Endodermal cell (in vitro differentiated cells): ENCODE results near the gene SYT17. TPM values are rescaled to one million over a fixed set of nuclear protein-coding genes. Genes with fewer than 3 reads are reported as not detected.
A peak's percentile ranks its signal among the peaks of the same experiment; 100 is the strongest.

ENCODE experiments used
- DNase-seq: peaks from one replicate; pipeline ENCODE4 v3.0.0-alpha.2; 2017
- H3K27ac ChIP-seq: 2 replicates; pipeline ENCODE4 v1.5.1; 2013; ENCODE audit warnings: mild to moderate bottlenecking, low read depth, low read length, moderate library complexity
- H3K27me3 ChIP-seq: 2 replicates; pipeline ENCODE4 v1.6.1; 2013; ENCODE audit warnings: mild to moderate bottlenecking, low read length, moderate library complexity; ENCODE audit not compliant: insufficient read depth, control insufficient read depth, poor library complexity, severe bottlenecking
- H3K36me3 ChIP-seq: 2 replicates; pipeline ENCODE4 v1.7.0; 2013; ENCODE audit warnings: mild to moderate bottlenecking, low read length, moderate library complexity; ENCODE audit not compliant: control insufficient read depth, insufficient read depth
- H3K4me1 ChIP-seq: one replicate; pipeline ENCODE4 v1.7.0; 2013; ENCODE audit warnings: low read length; ENCODE audit not compliant: control insufficient read depth, insufficient read depth
- H3K4me3 ChIP-seq: 2 replicates; pipeline ENCODE4 v1.5.1; 2013; ENCODE audit warnings: mild to moderate bottlenecking, low read length, moderate library complexity
- H3K9ac ChIP-seq: 2 replicates; pipeline ENCODE4 v1.6.1; 2013; ENCODE audit warnings: mild to moderate bottlenecking, low read length, moderate library complexity; ENCODE audit not compliant: poor library complexity, severe bottlenecking; ENCODE audit errors: extremely low read depth
- H3K9me3 ChIP-seq: 2 replicates; pipeline ENCODE4 v1.6.1; 2013; ENCODE audit warnings: mild to moderate bottlenecking, low read length, moderate library complexity; ENCODE audit not compliant: control insufficient read depth
- H3K27ac Mint-ChIP-seq: 2 replicates; pipeline ENCODE4 v1.8.0; 2020; ENCODE audit warnings: mixed read lengths
- H3K27me3 Mint-ChIP-seq: 2 replicates; pipeline ENCODE4 v1.8.0; 2021; ENCODE audit warnings: mild to moderate bottlenecking, mixed read lengths; ENCODE audit not compliant: insufficient read depth
- H3K36me3 Mint-ChIP-seq: 2 replicates; pipeline ENCODE4 v1.8.0; 2020; ENCODE audit warnings: low read depth, mixed read lengths
- H3K4me1 Mint-ChIP-seq: 2 replicates; pipeline ENCODE4 v1.8.0; 2020; ENCODE audit warnings: mixed read lengths
- H3K4me3 Mint-ChIP-seq: 2 replicates; pipeline ENCODE4 v1.8.0; 2020; ENCODE audit warnings: mild to moderate bottlenecking, moderate library complexity, mixed read lengths
- H3K9me3 Mint-ChIP-seq: 2 replicates; pipeline ENCODE4 v1.8.0; 2020; ENCODE audit warnings: mild to moderate bottlenecking, mixed read lengths
- WGBS, 2 experiments: methylation state at CpG; one replicate each; pipeline versions ENCODE4 v1.1.5 to v1.1.7; 2013; ENCODE audit warnings: missing lambda C conversion rate in 2 of 2, mixed read lengths in 1 of 2; ENCODE audit not compliant: insufficient coverage in 1 of 2, insufficient read length in 1 of 2; 5-methylcytosine and 5-hydroxymethylcytosine counted together
- total RNA-seq, 2 donors: library from RNA; stranded (reverse); fragmentation: NEBNext Ultra II Directional in 1 of 2; extraction: Animal tissue kit (Norgen Biotek cat#: 25700) in 1 of 2; gene quantifications; 2 replicates in 1 of 2; 3 replicates in 1 of 2; pipeline ENCODE4 v1.2.1, GENCODE V29; 2021
- TF ChIP-seq, protein P1 (sequence below): fragments of 200-600 bp; sonication (generic); conservative IDR thresholded peaks from 2 replicates; pipeline ENCODE4 v1.5.0; 2021; ENCODE audit warnings: antibody characterized with exemption, mild to moderate bottlenecking

Gene SYT17
- total RNA-seq, 2 donors from 2014 or later: 11.2 to 11.5 TPM

DNA sequence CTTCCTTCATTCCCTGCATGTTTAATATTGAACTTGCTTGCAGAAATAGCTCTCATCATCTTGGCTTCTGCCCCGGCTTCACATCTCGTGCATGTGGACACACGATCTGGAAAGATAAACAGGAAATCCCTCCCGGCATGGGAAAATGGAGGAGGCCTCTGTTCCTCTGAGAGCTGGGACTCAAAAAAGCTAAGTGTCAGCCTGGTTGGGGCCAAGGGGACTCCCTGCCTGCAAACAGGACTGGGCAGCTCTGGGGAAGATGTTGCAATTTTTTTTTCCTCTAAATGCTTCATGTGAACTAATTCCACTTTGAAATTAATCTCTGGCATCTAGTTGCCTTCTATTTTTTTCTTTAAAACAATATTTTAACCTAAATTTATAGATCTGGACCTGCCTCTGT lies 29.4 kb upstream of the SYT17 start:
- no peak overlapping the region for H3K27ac ChIP-seq
- peaks cover 22% of the 10 kb centered on the region for H3K4me1 Mint-ChIP-seq

DNA sequence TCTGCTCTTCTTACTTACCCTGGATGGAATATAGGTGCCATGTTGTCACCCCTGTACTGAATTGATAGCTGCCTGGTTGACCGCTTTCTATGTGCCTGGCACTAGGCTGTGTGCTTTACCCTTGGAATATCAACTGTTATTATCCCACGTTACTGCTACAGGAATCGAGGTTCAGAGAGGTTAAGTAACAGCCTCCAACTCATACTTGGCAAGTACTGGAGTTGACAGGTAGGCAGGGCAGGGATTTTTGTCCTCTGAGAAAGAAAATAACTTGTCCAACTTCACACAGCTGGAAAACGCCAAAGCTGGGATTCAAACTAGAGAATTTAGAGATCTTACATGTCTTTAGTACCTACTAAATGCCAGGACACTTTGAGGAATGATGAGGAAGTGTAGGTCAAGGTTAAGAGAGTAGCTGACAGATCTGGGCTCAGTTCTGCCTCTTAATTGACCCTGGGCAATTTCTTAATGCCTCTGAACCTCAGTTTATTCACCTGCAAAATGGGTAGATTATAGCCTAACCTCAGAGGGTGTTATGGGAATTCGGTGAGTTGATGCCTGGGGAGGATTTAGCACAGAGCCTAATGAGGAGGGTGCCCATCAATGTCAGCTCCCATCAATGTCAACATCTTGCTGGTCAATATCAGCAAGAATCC lies 28.5 kb upstream of the SYT17 start:
- H3K27ac ChIP-seq: no peak overlapping the region
- WGBS, 2 experiments: 87 to 96% methylated on average over 5 of the region's 5 CpGs
- Mint-ChIP-seq H3K36me3 (no peaks in the 10 kb centered on the region), H3K9me3 (no peaks in the 10 kb centered on the region), H3K4me3 (no peak overlapping the region), H3K27me3 (no peaks in the 10 kb centered on the region), H3K27ac (no peak overlapping the region), H3K4me1 (peaks cover 24% of the 10 kb centered on the region)
- H3K9ac ChIP-seq: no peak overlapping the region
- DNase-seq: no peak
- no peaks in the 10 kb centered on the region for H3K36me3 ChIP-seq
- TF ChIP-seq, protein P1, sequence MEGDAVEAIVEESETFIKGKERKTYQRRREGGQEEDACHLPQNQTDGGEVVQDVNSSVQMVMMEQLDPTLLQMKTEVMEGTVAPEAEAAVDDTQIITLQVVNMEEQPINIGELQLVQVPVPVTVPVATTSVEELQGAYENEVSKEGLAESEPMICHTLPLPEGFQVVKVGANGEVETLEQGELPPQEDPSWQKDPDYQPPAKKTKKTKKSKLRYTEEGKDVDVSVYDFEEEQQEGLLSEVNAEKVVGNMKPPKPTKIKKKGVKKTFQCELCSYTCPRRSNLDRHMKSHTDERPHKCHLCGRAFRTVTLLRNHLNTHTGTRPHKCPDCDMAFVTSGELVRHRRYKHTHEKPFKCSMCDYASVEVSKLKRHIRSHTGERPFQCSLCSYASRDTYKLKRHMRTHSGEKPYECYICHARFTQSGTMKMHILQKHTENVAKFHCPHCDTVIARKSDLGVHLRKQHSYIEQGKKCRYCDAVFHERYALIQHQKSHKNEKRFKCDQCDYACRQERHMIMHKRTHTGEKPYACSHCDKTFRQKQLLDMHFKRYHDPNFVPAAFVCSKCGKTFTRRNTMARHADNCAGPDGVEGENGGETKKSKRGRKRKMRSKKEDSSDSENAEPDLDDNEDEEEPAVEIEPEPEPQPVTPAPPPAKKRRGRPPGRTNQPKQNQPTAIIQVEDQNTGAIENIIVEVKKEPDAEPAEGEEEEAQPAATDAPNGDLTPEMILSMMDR: no peak
- peaks cover 10% of the 10 kb centered on the region for H3K4me1 ChIP-seq
- no peaks in the 10 kb centered on the region for H3K9me3 ChIP-seq
- H3K4me3 ChIP-seq: no peak overlapping the region
- H3K27me3 ChIP-seq: no peaks in the 10 kb centered on the region

More for the DNA sequence above, 29.4 kb upstream of the SYT17 start:
- Mint-ChIP-seq H3K36me3 (no peaks in the 10 kb centered on the region), H3K27me3 (no peaks in the 10 kb centered on the region), H3K4me3 (no peak overlapping the region), H3K27ac (peak overlapping the region; percentile 60), H3K9me3 (no peaks in the 10 kb centered on the region)
- Histone ChIP-seq H3K27me3 (no peaks in the 10 kb centered on the region), H3K9me3 (no peaks in the 10 kb centered on the region), H3K36me3 (no peaks in the 10 kb centered on the region), H3K4me3 (no peak overlapping the region), H3K4me1 (peaks cover 10% of the 10 kb centered on the region), H3K9ac (no peak overlapping the region)
- DNase-seq: peak; percentile 68
- 57 to 66% methylated on average over 4 of the region's 4 CpGs for WGBS, 2 experiments
- TF ChIP-seq, protein P1: no peak

DNA sequence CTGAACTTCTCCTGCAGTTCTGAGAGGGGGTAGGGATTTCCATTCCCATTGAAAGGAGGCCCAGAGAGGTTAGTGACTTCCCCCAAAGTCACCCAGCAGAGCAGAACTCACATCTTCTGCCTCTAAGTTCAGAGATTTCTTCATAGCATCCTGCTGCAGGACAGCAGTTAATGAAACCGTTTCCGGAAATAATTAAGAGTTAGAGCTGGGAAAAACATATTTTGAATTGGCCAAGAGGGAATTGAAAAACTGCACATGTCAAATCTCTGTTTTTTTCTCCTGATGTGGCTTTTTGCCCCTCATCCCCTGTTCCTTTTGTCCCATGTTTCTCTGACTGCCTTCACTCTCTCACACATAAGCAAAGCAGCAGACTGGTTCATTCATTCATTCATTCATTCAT lies 27.6 kb upstream of the SYT17 start:
- Histone ChIP-seq H3K27ac (no peak overlapping the region), H3K4me3 (no peak overlapping the region), H3K36me3 (no peaks in the 10 kb centered on the region), H3K9ac (no peak overlapping the region), H3K4me1 (peaks cover 10% of the 10 kb centered on the region), H3K9me3 (no peaks in the 10 kb centered on the region), H3K27me3 (no peaks in the 10 kb centered on the region)
- no peak for DNase-seq
- no peak overlapping the region for H3K4me3 Mint-ChIP-seq
- H3K27ac Mint-ChIP-seq: no peak overlapping the region
- peaks cover 29% of the 10 kb centered on the region for H3K4me1 Mint-ChIP-seq
- TF ChIP-seq, protein P1: no peak
- no peaks in the 10 kb centered on the region for H3K36me3 Mint-ChIP-seq
- H3K9me3 Mint-ChIP-seq: no peaks in the 10 kb centered on the region
- WGBS, 2 experiments: 91 to 100% methylated on average over 2 of the region's 2 CpGs
- no peaks in the 10 kb centered on the region for H3K27me3 Mint-ChIP-seq
